GM12878 (cell line): Measurements from ENCODE around the gene NBEA. TPM values are rescaled to one million over a fixed set of nuclear protein-coding genes. Genes with fewer than 3 reads are reported as not detected.

Experiments
- ATAC-seq: fragments of 200-7000 bp; cut with Tn5 transposase; 3 replicates; pipeline ENCODE4 v1.9.1; 2020; ENCODE audit warnings: mild to moderate bottlenecking, moderate library complexity
- BruUV-seq: library from RNA; stranded (reverse); fragments of 400-500 nt; replicated peaks from 2 replicates; lab custom pipeline; 2021; lab: Mats Ljungman, UMichigan
- CTCF ChIA-PET: fragments of 300-600 bp; sonication (Branson Sonifier 250); formaldehyde crosslinking; extraction: SDS; loops from one replicate; lab custom pipeline; 2021; ENCODE audit warnings: inconsistent platforms; lab: Yijun Ruan, JAX
- POLR2A ChIA-PET: fragments of 350-600 bp; formaldehyde crosslinking; extraction: SDS; loops from one replicate; lab custom pipeline; 2021; ENCODE audit warnings: inconsistent platforms; lab: Charles Lee
- RAD21 ChIA-PET: fragments of 300-600 bp; sonication (Branson Sonifier 250); formaldehyde crosslinking; loops from one replicate; lab custom pipeline; 2023; ENCODE audit warnings: antibody characterized with exemption; ENCODE audit not compliant: unreplicated experiment; lab: Charles Lee
- SMC1A ChIA-PET: fragments of 300-600 bp; sonication (Branson Sonifier 250); formaldehyde crosslinking; loops from one replicate; lab custom pipeline; 2023; ENCODE audit not compliant: unreplicated experiment, uncharacterized antibody; lab: Charles Lee
- DNase-seq: peaks from one replicate; pipeline ENCODE4 v3.0.0-alpha.2; 2011; ENCODE audit warnings: low read depth, low spot score
- FAIRE-seq: peaks from 3 replicates; lab custom pipeline; 2011; peaks lifted over from hg19 to GRCh38; lab: Jason Lieb, UNC
- H2AFZ ChIP-seq: 2 replicates; pipeline ENCODE4 v1.6.0; 2011; ENCODE audit warnings: low read depth, low read length, control low read depth; ENCODE audit not compliant: control insufficient read depth
- H3K27ac ChIP-seq: 2 replicates; pipeline ENCODE4 v1.5.1; 2011; ENCODE audit warnings: control low read depth; ENCODE audit not compliant: control insufficient read depth, insufficient read depth
- H3K27me3 ChIP-seq, 2 experiments: replicated peaks in 1 of 2; 2 replicates each; pipeline versions ENCODE4 v1.6.0 to v1.6.1; 2011; ENCODE audit warnings: low read length in 1 of 2; ENCODE audit not compliant: control insufficient read depth in 2 of 2, insufficient read depth in 2 of 2
- H3K36me3 ChIP-seq, 2 experiments: 2 replicates each; pipeline ENCODE4 v1.5.1; 2011; ENCODE audit warnings: low read length in 1 of 2; ENCODE audit not compliant: control insufficient read depth in 2 of 2, insufficient read depth in 2 of 2
- H3K4me1 ChIP-seq: 2 replicates; pipeline ENCODE4 v1.6.1; 2011; ENCODE audit warnings: mild to moderate bottlenecking, low read length, moderate library complexity, mixed read lengths; ENCODE audit not compliant: control insufficient read depth, insufficient read depth
- H3K4me2 ChIP-seq: 2 replicates; pipeline ENCODE4 v1.6.0; 2011; ENCODE audit warnings: control low read depth; ENCODE audit not compliant: control insufficient read depth, insufficient read depth
- H3K4me3 ChIP-seq: fragments of 200-600 bp; sonication (generic); 2 replicates; pipeline ENCODE4 v1.5.1; 2016
- H3K79me2 ChIP-seq: 2 replicates; pipeline ENCODE4 v1.6.0; 2011; ENCODE audit warnings: low read length; ENCODE audit not compliant: control insufficient read depth, insufficient read depth
- H3K9ac ChIP-seq: 2 replicates; pipeline ENCODE4 v1.8.0; 2011; ENCODE audit warnings: low read length, control low read depth, mixed read lengths; ENCODE audit not compliant: control insufficient read depth, insufficient read depth
- H3K9me3 ChIP-seq: replicated peaks from 3 replicates; pipeline ENCODE4 v1.5.1; 2011; ENCODE audit warnings: mild to moderate bottlenecking, low read length; ENCODE audit not compliant: control insufficient read depth, insufficient read depth
- H4K20me1 ChIP-seq: 2 replicates; pipeline ENCODE4 v1.6.0; 2011; ENCODE audit not compliant: control insufficient read depth, insufficient read depth
- CBX3 ChIP-seq: fragments of 200-600 bp; sonication (generic); IDR thresholded peaks from 2 replicates; pipeline ENCODE4 v1.6.1; 2016; ENCODE audit warnings: low read depth, borderline replicate concordance
- EP300 ChIP-seq, 2 experiments: fragments of 150-350 bp in 1 of 2; IDR thresholded peaks; 2 replicates each; pipeline ENCODE4 v1.6.1; 2011 to 2012; ENCODE audit warnings: low read depth in 2 of 2, low read length in 2 of 2, borderline replicate concordance in 1 of 2, improper control_type of control experiment in 1 of 2, inconsistent platforms in 1 of 2; ENCODE audit not compliant: control insufficient read depth in 1 of 2
- FOXM1 ChIP-seq: IDR thresholded peaks from 2 replicates; pipeline ENCODE4 v1.6.1; 2012; ENCODE audit warnings: low read depth, mild to moderate bottlenecking, inconsistent platforms, low read length, moderate library complexity
- HDAC2 ChIP-seq: fragments of 200-600 bp; sonication (generic); IDR thresholded peaks from 2 replicates; pipeline ENCODE4 v1.6.1; 2017
- LARP7 ChIP-seq: fragments of 450-650 bp; IDR thresholded peaks from 2 replicates; pipeline ENCODE4 v1.6.1; 2017; ENCODE audit warnings: mild to moderate bottlenecking
- MEF2B ChIP-seq: fragments of 450-650 bp; IDR thresholded peaks from 2 replicates; pipeline ENCODE4 v1.6.1; 2018; ENCODE audit warnings: mild to moderate bottlenecking, moderate library complexity; ENCODE audit not compliant: partially characterized antibody, poor library complexity, severe bottlenecking
- MXI1 ChIP-seq: fragments of 150-350 bp; IDR thresholded peaks from 2 replicates; pipeline ENCODE4 v1.6.1; 2011; ENCODE audit warnings: low read depth, mild to moderate bottlenecking, inconsistent platforms, low read length, improper control_type of control experiment
- NRF1 ChIP-seq: conservative IDR thresholded peaks from 2 replicates; pipeline ENCODE4 v1.6.1; 2011; ENCODE audit warnings: mild to moderate bottlenecking, low read depth, low read length, improper control_type of control experiment
- PAX8 ChIP-seq: fragments of 450-650 bp; IDR thresholded peaks from 2 replicates; pipeline ENCODE4 v1.6.1; 2017; ENCODE audit warnings: mild to moderate bottlenecking, moderate library complexity
- SIX5 ChIP-seq: IDR thresholded peaks from 2 replicates; pipeline ENCODE4 v1.6.1; 2011; ENCODE audit warnings: mild to moderate bottlenecking, low read depth, low read length, moderate library complexity; ENCODE audit not compliant: severe bottlenecking
- SMARCA5 ChIP-seq: fragments of 450-650 bp; IDR thresholded peaks from 2 replicates; pipeline ENCODE4 v1.6.1; 2017; ENCODE audit warnings: mild to moderate bottlenecking
- SP1 ChIP-seq: IDR thresholded peaks from one replicate; pipeline ENCODE4 v1.6.1; 2011; ENCODE audit warnings: low read depth, low read length
- ZBED1 ChIP-seq: IDR thresholded peaks from 2 replicates; pipeline ENCODE4 v1.6.1; 2016; ENCODE audit warnings: borderline replicate concordance
- ZBTB4 ChIP-seq: fragments of 450-650 bp; formaldehyde crosslinking; IDR thresholded peaks from 2 replicates; pipeline ENCODE4 v1.4.0; 2022; ENCODE audit warnings: mild to moderate bottlenecking, moderate library complexity
- whole genome bisulfite sequencing: methylation state at CpG from one replicate; pipeline ENCODE4 v1.1.6; 2016; ENCODE audit warnings: low lambda C conversion rate; ENCODE audit not compliant: insufficient replicate concordance, insufficient coverage; ENCODE audit errors: missing lambda C conversion rate; 5-methylcytosine and 5-hydroxymethylcytosine counted together
- in situ Hi-C: fragments of 300-500 bp; cut with MboI; formaldehyde crosslinking; loops from 9 replicates; pipeline ENCODE4 v1.14.3; 2018; ENCODE audit warnings: mixed read lengths
- intact Hi-C: fragments of 100-400 bp; cut with micrococcal nuclease; formaldehyde crosslinking; loops from one replicate; pipeline ENCODE4 v1.14.2; 2022; ENCODE audit not compliant: unreplicated experiment
- polyA plus RNA-seq, 11 experiments: library from polyadenylated mRNA; depleted of rRNA in 4 of 11; unstranded in 6 of 11; stranded (reverse) in 5 of 11; fragments of >200 nt; fragmentation: Nextera tagmentation in 4 of 11; fragmentation: Illumina TruSeq in 1 of 11; extraction: Ambion mirVana in 4 of 11; extraction: Trizol in 1 of 11; gene quantifications; 1 replicate in 1 of 11; 2 replicates in 10 of 11; pipeline versions ENCODE4 v1.2.1 to v1.2.3, GENCODE V29; 2011 to 2016; ENCODE audit warnings: inconsistent platforms in 2 of 11, missing spikeins in 2 of 11, low read depth in 1 of 11
- total RNA-seq, 4 experiments: library from RNA; depleted of rRNA in 3 of 4; stranded (reverse); fragments of >200 nt in 3 of 4; fragmentation: Illumina TruSeq in 1 of 4; extraction: Trizol in 1 of 4; gene quantifications; 2 replicates each; pipeline versions ENCODE4 v1.2.1 to v1.2.3, GENCODE V29; 2013 to 2021
- TF ChIP-seq, protein P1 (sequence below): IDR thresholded peaks from 2 replicates; pipeline ENCODE4 v1.6.1; 2011; ENCODE audit warnings: borderline replicate concordance, low read depth, mild to moderate bottlenecking, moderate library complexity, mixed read lengths, low read length; ENCODE audit not compliant: insufficient read depth; ENCODE audit errors: extremely low read length
- TF ChIP-seq, protein P2 (sequence below): fragments of 450-650 bp; IDR thresholded peaks from 2 replicates; pipeline ENCODE4 v1.6.1; 2018; ENCODE audit warnings: borderline replicate concordance, mild to moderate bottlenecking; ENCODE audit not compliant: partially characterized antibody
- TF ChIP-seq, protein P3 (sequence below): fragments of 450-650 bp; IDR thresholded peaks from 2 replicates; pipeline ENCODE4 v1.6.1; 2016; ENCODE audit warnings: mild to moderate bottlenecking

The NBEA gene
- total and polyA plus RNA-seq, 10 of the 15 experiments (the other 5 are each of a cell fraction or from before 2014, with no cell fraction given): 0.23 to 3.6 (median 0.55) TPM

DNA sequence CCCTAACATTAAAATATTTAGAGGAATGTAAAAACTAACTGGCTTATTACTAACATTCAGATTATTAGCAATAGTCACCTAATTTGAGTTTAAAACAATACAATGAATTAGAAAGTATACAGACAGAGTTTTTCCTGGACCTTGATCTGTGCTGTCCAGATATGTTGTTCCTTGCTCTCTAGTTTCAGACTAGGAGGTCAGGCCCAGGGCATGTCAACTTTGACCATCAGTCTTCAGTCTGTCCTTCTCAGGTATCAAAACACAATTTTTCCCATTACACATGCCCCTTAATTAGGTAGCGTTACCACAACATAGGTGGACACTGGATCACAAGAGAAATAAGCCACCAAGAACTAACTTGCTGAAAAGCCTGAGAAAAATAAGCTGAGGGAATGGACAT, 337.4 kb downstream of the NBEA start:
- H3K27ac ChIP-seq: no peak overlapping the region
- POLR2A ChIA-PET: no interaction called here
- no peak overlapping the region for H3K4me3 ChIP-seq
- no peaks in the 10 kb centered on the region for H3K4me1 ChIP-seq
- FAIRE-seq (no peak), ATAC-seq (no peak), DNase-seq (no peak)
- CTCF ChIA-PET: interaction anchor here (0.8 kb wide), 1 partner anchor 10 kb away, joined by 3 read pairs; no protein-coding TSS in a partner anchor
- BruUV-seq: no TSS peak
- in situ Hi-C loops (no loop called here), intact Hi-C loops (no loop called here)
- no peak overlapping the region for H3K9ac ChIP-seq
- no peak overlapping the region for H2AFZ ChIP-seq
- H3K36me3 ChIP-seq: no peaks in the 10 kb centered on the region
- RAD21 ChIA-PET: no interaction called here
- SMC1A ChIA-PET: interaction anchor here (1.2 kb wide), 1 partner anchor 30 kb away, joined by 3 read pairs; no protein-coding TSS in a partner anchor
- no peaks in the 10 kb centered on the region for H3K79me2 ChIP-seq
- H4K20me1 ChIP-seq: no peaks in the 10 kb centered on the region
- WGBS: 0% methylated on average over 1 of the region's 1 CpG
- no peaks in the 10 kb centered on the region for H3K9me3 ChIP-seq
- no peak overlapping the region for H3K4me2 ChIP-seq
- H3K27me3 ChIP-seq: no peaks in the 10 kb centered on the region
- TF ChIP-seq LARP7 (no peak), ZBED1 (no peak), MXI1 (no peak), SIX5 (no peak), NRF1 (no peak), SMARCA5 (no peak), SP1 (no peak), HDAC2 (no peak), ZBTB4 (CRISPR knock-in tag) (no peak), PAX8 (no peak), CBX3 (no peak), FOXM1 (no peak), MEF2B (no peak), EP300 (IDR thresholded peaks at IDR 0.05; ENCODE audit: borderline replicate concordance in 1 of 2, control insufficient read depth in 1 of 2, low read depth in 2 of 2, low read length in 2 of 2) (no peak)
- TF ChIP-seq, protein P1, sequence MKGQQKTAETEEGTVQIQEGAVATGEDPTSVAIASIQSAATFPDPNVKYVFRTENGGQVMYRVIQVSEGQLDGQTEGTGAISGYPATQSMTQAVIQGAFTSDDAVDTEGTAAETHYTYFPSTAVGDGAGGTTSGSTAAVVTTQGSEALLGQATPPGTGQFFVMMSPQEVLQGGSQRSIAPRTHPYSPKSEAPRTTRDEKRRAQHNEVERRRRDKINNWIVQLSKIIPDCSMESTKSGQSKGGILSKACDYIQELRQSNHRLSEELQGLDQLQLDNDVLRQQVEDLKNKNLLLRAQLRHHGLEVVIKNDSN: no peak
- TF ChIP-seq, protein P2, sequence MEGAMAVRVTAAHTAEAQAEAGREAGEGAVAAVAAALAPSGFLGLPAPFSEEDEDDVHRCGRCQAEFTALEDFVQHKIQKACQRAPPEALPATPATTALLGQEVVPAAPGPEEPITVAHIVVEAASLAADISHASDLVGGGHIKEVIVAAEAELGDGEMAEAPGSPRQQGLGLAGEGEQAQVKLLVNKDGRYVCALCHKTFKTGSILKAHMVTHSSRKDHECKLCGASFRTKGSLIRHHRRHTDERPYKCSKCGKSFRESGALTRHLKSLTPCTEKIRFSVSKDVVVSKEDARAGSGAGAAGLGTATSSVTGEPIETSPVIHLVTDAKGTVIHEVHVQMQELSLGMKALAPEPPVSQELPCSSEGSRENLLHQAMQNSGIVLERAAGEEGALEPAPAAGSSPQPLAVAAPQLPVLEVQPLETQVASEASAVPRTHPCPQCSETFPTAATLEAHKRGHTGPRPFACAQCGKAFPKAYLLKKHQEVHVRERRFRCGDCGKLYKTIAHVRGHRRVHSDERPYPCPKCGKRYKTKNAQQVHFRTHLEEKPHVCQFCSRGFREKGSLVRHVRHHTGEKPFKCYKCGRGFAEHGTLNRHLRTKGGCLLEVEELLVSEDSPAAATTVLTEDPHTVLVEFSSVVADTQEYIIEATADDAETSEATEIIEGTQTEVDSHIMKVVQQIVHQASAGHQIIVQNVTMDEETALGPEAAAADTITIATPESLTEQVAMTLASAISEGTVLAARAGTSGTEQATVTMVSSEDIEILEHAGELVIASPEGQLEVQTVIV: no peak
- TF ChIP-seq, protein P3, sequence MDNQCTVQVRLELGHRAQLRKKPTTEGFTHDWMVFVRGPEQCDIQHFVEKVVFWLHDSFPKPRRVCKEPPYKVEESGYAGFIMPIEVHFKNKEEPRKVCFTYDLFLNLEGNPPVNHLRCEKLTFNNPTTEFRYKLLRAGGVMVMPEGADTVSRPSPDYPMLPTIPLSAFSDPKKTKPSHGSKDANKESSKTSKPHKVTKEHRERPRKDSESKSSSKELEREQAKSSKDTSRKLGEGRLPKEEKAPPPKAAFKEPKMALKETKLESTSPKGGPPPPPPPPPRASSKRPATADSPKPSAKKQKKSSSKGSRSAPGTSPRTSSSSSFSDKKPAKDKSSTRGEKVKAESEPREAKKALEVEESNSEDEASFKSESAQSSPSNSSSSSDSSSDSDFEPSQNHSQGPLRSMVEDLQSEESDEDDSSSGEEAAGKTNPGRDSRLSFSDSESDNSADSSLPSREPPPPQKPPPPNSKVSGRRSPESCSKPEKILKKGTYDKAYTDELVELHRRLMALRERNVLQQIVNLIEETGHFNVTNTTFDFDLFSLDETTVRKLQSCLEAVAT: no peak
